B cell (primary cell): ENCODE measurements around the gene AP3D1.

Experiments used
- CTCF ChIP-seq: fragments of 200-600 bp; IDR thresholded peaks from one replicate; pipeline ENCODE4 v1.8.0; 2022; ENCODE audit warnings: antibody characterized with exemption, mild to moderate bottlenecking
- EZH2 ChIP-seq: IDR thresholded peaks from 2 replicates; pipeline ENCODE4 v1.6.1; 2012; ENCODE audit warnings: borderline replicate concordance, low read depth, mild to moderate bottlenecking, moderate library complexity, low read length; ENCODE audit not compliant: insufficient read depth, poor library complexity, severe bottlenecking

DNA sequence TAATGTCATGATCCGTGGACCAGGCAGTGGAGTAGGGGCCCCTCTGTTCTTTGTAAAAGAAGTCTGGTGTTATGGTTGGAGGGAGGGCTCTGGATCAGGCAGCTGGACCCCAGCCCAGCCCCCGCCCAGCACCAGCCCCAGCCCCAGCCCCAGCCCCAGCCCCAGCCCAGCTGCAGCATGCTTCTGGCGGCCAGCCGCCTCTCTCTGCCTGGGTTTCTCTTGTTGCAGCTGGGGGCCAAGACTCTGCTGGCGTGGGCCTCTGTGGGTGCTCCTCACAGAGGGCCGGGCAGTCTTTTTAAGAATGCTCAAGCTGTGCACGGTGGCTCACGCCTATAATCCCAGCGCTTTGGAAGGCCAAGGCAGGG is 30.2 kb upstream of the AP3D1 start:
- TF ChIP-seq CTCF: no peak
- TF ChIP-seq EZH2: no peak
